Fibroblast of peridontal ligament (primary cell): ENCODE results near the gene SORCS2.

Experiments used
- DNase-seq: peaks from one replicate; pipeline ENCODE4 v3.0.0-alpha.2; 2010; ENCODE audit errors: extremely low read depth

SORCS2 gene

DNA sequence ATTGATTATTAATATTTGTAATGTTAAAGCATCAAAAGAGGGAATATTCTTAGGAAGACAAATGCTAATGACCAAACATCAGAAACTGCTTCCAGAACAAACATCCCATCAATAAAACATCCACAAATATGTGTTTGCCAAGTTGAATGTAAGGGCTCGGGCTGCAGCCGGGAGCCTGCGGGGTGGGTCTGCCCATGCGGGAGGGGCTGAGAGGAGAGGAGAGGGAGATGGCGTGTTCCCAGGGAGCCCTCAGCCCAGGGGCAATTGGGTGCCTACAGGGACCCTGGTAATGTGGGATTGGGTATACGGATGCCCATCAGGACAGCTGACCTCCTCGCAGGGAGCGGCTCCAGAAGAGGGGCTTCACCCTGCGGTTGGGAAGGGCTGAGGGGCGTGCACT is 280.7 kb downstream of the SORCS2 start:
- DNase-seq: no peak

DNA sequence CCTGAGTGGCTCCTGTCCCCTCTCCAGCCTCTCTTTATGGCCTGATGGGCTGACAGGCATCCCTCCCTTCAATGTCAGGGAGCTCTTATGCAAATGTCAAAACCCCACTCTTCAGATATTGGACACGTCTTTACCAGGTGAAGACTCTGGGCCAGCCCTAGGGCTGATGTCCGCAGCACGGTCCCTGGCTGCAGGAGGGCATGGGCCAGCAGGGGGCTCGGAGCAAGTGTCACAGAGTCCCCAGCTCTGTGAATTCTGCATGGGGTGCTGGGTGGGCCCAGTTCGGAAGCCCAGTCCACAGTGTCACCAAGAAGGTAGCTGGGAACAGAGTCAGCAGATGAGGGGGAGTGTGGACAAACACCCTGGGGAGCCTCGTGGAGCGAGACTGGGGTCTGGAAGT is 282.0 kb downstream of the SORCS2 start:
- no peak for DNase-seq

DNA sequence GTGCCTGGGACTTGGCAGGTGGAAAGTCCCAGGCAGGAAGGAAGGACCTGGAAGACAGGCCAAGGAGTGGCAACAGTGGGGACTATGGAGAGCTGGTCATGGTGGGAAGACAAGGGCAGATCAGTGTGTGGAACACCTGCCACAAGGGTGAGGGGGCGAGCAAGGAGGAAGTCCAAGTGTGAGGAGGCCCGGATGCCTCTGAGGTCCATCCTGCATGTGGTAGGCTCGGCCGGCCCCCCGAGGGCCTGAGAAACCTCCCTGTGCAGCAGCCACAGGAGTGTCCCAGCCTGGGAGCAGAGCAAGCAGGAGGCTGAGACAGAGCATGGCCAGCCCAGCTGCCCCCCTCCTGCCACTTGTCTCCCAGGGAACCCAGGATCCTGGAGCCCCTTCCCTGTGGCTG is 282.9 kb downstream of the SORCS2 start:
- no peak for DNase-seq

DNA sequence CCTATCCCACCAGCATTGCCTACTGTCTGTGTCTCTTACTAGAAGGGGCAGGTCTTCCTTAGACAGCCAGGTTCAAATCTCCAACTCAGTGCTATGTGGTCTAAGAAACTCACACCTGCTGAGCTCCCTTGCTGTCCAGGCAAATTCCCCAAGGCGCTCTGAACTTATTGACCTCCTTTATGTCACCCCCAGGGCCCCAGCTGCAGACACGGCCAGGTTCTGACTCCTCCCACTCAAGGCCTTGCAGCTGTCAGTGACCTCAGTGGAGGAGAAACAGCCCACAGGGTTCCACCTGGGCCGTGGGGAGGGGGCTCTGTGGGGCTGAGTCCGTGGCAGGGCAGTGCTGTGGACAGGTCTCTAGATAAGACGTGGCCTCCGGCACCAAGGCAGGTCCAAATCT is 284.5 kb downstream of the SORCS2 start:
- no peak for DNase-seq

DNA sequence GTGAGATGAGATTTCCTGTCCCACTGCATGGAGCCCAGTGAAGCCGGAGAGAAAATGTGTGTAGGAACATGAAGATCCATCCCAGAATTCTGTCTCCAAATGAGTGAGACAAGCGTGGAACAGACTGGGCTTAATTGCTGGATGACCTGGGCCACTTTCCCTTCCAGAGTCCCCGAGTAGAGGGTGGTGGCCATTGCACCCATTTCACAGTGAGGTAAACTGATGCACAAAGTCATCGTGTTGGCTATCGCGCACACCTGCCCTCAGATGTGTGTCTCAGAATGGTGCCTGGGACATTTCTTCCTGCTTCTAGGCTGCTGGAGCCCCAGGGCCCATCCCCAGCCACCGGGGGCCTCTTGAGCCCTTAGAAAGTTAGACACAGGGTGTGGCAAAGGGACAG is 285.4 kb downstream of the SORCS2 start:
- DNase-seq: no peak

DNA sequence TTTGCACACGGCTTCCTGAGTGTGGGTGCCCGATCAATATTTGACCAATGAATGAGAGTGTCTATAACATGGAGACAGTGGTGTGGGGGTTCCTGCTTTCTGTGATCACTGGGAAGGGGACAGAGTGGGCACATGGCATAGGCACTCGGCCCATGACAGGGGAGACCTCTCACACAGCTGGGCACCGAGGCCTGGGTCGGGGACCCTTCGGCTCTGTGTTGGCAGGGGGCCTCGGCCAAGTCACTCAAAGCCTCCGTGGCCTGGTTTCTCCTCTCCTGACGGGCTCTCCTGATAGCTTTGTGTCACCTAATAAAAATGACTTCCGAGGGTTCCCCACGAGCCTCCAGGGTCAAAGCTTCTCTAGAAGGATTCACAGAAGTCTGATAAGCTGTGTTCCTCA is 286.3 kb downstream of the SORCS2 start:
- DNase-seq: no peak

DNA sequence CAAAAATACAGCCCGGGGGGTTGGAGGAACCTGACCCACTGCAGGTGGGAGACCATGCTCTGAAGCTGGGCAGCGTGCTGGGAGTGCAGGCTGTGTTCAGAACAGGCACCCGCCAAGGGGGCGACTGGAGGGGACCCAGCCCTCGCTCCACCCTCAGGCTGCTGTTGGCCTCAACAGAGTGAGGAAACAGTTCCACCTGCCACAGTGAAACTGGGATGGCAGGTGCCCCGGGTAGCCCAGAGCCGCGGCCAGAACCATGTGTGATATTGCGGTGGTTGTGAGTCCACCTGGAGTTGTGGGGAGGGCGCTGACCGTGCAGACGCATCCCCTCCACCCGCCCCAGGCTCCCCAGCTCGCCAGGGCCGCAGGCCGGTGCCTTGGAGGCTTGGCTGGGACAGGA is 288.1 kb downstream of the SORCS2 start:
- DNase-seq: no peak

DNA sequence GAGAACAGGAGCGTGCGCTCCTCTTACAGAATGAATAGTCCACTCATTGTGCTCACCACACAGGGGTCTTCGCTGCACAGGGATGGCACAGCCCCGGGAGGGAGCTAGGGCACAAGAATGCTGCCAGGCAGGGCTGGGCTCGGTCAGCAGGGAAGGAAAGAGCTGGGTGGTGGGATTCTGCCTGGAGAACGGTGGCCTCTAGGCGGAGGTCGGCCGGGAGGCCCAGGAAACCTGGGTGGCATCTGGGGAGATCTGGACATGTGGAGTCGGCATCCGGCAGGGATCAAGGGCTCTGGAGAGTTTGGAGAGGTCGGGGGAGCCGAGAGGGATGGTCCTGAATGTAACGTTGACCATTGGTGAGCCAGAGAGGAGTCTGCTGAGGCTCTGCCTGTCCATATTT is 288.9 kb downstream of the SORCS2 start:
- DNase-seq: no peak

DNA sequence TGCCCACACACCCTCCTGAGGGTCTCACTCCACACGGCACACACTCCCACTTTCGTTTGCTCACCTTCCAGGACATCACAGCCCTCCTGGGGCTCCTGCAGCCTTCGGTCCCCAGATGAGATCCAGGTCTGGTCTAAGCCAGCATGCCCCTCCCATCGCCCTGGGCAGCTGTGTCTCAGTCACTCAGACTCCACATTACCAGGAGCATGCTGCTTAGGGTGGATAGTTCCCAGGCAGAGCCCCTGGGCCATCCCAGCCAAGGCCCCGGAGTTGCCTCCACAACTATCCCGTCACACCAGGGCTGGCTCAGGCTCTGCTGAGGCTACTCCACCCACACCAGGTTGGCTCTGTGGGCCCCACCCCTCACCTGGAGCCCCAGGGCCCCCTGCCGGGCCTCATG is 292.8 kb downstream of the SORCS2 start:
- no peak for DNase-seq

DNA sequence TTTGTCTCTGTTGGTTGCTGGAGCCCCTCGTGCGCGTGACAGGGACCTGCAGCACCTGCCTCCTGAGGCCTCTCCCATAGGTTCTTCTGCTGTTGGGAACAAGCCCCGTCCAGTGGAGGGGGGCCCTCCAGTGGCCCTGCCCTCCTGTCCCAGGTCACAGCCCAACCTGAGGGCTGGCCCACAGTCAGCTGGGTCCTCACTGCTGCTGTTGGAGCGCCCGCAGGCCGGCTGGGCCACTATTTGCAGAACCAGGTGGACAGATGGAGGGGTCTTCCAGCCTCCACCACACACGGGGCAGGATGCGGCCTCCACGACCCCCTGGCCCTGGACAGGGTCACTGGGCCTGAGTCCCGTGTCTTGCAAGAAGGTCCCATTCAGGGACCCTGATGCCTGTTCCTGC is 293.8 kb downstream of the SORCS2 start:
- no peak for DNase-seq

DNA sequence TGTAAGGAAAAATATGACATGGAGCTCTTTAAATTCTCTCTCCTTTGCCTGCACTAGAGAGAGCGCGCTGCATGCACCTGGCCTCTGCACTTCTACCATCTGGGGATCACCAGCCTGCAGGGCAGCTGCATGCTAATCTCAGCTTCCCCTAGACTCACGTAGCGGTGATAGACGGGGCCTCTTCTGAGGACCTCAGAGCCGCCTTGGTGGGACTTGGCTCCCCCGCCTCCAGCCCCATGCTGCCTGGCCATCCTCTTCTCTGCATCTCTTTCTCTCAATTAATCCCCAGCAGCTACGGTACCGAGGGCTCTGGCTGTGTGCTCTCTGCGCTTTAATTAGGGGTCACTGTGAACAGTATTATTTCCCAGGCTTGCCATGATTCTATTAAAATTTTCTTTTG is 295.2 kb downstream of the SORCS2 start:
- no peak for DNase-seq

DNA sequence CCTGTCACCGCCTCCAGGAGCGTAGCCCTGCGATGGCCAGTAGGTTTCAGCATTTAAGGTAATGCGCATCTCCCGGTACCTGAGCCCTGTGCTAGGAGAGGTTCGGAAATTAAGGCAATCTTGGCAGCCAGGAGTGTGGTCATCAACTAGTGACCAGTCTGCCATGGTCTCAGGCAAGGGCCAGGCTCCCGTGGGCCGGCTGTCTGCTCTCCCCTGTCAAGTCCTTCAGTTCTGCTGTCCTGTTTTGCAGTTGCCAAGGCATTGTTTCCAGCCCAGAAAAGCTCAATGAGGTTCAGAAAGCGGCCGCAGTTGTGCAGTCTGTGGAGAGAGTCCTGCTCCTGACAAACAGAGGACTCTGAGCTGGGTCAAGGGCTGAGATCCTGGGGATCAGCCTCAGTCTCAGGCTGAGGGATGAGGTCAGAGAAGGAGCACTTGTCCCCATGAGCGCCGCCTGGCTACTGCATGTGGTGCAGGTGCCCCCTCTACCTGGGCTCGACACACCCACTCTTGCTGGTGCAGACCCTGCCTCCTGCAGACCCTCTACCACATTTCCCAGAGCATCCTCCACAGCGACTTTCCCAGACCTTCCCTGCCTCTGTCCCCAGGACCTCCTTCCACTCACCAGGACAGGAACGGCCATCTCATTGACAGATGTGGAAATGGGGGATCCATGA is 295.8 kb downstream of the SORCS2 start:
- no peak for DNase-seq

DNA sequence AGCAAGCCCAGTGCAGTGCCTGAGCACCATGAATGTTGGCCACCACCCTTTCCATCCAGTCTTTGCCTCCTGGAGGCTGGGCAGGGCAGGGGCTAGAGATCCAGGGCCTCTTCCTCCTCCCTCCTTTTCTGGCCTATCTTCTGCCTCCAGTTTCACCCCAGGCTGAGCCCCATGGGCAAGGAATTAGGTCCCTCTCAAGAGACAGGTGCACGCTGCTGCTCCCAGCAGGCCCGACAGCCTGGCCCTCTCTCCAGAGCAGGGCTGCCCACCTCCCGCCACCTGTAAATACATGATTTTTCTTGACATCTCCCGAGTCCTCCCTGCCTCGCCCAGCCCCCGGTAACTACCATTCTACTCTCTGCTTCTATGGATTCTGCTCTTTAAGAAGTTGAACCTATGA is 299.6 kb downstream of the SORCS2 start:
- no peak for DNase-seq

DNA sequence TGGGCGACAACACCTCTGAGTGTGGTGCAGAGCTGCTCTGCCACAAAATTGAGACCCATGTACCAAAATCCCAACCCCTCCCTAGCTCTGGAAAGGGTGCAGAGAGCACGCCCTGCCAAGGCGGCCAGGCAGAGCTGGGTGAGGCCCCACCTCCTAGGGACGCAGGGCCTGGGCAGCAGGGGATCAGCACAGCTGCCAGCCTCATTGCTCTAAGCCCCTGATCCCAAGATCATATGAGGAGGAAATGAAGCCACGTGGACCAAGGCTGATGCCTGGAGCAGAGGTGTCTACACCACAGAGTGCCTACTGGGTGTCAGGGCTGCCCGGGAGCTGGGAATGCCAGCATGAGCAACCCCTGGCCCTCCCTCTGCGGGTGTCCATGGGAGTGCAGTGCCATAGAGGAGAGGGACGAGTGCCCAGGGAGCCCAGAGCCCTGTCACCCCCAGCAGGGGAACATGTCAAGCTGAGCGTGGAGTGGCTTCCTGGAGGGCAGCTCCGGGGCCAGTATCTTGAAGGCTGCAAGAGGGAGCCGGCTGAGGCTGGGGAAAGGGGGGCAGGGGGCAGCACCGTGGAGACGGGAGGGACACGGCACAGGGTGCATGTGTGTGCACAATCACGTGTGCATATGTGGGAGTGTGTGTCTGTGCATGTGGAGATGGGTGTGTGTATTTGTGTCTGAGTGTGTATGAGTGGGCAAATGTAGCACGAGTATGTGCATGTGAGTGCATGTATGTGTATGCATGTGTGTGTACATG is 306.3 kb downstream of the SORCS2 start:
- no peak for DNase-seq

DNA sequence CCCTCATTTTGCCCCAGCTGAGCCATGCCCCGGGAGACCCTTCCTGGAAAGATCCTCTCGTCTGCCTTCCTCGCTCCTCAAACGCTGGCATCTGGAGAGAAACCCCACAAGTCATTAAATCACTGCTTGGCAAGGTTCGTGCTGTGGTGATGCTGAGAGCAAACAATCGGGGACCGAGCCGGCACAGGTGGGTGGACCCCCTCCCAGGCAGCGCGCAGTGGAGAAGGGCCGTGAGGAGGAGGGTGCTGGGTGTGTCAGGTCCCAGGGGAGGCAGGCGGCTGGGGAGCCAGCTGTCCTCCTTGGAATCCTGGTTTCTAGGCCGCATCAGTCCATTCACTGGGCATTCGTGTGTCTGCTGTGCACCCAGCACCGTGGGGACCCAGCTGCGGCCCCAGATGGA is 307.3 kb downstream of the SORCS2 start:
- no peak for DNase-seq

DNA sequence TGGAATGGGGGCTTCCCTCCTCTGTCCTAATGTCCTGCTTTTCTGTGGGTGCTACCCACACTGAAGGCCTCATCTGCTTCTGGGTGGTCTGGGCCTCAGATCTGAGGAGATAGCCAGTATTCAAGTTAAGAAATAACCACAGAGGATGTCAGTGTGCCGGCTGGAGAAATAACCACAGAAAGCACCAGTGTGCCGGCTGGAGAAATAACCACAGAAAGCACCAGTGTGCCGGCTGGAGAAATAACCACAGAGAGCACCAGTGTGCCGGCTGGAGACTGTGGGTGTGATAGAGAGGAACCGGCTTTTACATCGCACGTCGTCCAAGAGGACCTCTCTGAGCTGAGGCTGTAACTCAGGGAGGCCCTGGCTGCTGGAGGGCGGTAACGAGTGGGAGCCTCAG is 308.1 kb downstream of the SORCS2 start:
- no peak for DNase-seq

DNA sequence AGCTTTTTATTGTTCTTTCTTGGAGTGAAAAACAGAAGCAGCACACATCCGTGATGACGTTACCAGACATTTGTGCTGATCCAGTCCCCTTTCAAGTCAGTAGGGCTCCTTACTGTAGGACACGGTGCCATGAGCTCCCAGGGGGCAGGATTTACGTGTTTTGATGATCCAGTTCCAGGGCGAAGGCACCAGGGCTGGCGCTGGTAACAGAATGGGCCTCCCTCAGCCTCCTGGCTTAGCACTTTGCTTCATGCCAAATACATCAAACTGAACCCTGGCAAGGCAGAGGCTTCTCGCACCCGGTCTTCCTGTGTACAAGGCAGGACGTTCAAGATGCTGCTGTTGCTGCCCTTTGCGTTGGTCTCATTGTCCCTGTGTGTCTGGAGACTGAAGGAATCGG is 309.0 kb downstream of the SORCS2 start:
- no peak for DNase-seq

DNA sequence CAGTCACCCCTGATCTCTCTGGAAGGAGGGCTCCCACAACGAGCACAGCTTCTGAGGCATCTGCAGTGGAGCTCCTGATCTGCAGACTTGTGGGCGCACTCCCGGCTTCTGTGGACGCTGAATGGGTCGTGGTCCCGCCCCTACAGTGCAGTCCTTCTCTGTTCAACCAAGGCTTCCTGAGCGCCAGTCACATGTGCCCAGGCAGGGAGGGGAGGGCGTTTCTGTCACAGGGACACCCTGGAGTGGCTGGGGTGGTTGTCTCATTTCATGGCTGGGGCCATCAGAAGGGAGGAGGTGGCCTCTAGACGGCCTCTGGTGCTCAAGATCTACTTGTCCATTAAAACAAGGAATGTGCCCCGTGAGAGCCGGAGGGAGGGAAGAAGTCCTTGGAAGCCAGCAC is 309.5 kb downstream of the SORCS2 start:
- no peak for DNase-seq

DNA sequence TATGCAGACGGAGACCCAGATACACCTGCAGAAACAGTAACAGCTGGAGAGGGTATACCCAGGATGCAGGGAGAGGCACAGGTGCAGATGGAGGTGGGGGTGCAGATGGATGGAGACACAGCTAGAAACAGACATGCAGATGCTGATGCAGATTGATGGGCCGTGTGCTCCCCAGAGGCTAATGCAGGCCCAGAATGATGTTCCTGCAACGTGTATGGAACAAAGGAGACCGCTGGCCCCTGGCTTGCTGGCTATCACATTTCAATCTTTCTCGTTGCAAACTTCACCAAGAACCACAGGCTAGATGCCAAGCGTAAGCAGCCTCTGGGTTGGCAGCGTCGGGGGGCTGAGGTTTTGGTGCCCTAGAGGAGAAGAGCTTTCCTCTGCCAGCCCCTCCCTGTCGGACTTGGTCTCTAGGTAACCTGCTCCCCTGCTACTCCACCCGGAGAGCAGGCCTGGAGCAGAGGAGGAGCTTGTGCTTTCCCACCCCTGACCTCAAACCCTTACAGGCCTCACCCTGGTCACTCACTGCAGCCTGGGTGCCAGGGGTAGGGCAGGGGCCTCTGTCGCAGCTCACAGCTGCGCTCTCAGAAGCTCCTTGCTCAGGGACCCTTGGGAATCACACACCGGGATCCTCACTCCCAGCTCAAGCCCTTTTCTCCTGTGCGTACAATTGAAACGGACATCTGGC is 311.4 kb downstream of the SORCS2 start:
- DNase-seq: no peak

DNA sequence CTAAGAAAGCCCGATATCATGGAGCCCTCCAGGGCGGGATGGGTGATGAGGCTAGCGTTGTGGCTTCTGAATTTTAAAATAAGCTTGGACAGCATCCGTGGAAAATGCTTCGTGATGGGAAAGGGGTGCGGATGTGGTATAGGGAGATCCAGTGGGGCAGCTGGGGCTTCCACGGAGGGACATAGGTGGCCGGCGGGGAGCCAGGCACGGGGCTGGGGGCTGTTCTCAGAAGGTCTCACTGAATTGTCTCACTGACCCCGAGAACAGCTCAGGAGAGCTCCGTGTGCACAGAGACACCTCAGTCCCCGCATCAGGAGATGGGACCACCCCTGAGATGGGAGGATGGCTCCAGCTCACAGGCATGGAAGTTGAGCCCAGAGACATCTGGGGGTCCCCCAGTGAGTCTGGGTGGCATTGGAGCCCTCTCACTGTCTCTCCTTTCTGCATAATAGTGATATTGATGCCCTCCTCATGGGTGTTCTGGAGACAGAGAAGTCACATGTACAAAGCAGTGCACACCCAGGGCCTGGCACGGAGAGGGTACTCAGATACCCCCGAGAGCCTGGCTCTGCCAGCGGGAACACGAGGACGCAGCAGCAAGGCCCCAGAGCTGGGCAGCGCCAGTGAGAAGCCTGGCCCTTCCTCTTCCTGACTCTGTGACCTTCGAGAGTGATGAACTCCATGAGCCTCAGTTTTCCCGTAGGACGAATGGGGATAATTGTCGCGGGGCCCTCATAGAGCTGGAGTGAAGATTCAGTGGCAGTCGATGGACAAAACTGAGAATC is 313.0 kb downstream of the SORCS2 start:
- no peak for DNase-seq

DNA sequence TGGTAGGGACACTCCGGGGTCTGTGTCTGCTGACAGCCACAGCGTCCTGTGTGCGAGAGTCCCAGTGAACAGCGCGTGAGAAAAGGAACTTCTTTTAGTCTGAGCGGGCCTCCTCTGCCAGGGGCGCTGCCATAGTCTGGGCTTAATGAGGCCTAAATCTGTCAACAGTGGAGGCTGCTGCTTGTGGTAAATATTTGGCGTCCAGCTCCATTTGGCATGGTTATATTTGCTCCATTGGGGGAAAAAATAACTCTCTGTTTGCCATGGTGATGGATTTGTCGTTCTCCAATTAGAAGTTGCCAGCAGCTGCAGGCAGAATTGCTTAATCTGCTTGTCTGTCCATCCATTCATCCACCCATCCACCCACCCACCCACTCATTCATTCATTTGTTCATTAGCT is 313.8 kb downstream of the SORCS2 start:
- no peak for DNase-seq

DNA sequence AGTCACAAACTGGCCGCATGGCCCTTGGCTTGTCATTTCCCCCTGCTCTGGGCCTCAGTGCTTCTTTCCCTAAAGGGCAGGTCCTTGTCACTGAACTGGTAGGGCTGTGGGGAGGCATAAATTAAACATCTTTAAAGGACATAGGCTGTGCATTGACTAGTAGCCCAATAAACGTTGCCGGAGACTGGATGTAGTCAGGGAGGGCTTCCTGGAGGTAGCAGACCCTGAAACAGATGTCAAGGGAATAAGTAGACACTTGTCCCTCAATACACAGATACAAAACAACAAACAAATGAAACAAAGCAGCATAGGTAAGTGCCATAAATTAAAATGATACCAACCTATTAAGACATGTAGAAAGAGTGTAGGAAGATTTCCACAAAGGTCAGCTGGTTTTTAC is 314.2 kb downstream of the SORCS2 start:
- DNase-seq: no peak
